Endometrial microvascular endothelial cells (primary cell): ENCODE results near the gene RCSD1. TPM values are rescaled to one million over a fixed set of nuclear protein-coding genes. Genes with fewer than 3 reads are reported as not detected.

Experiments
- in situ Hi-C: cut with HindIII; loops from 2 replicates; pipeline ENCODE4 v1.10.0; 2017; ENCODE audit warnings: low sequenced_read_pairs, low pct_unique_long_range_greater_than_20kb; ENCODE audit errors: inconsistent ontology term
- total RNA-seq: library from RNA; depleted of rRNA; stranded (reverse); fragments of >200 nt; gene quantifications from one replicate; pipeline ENCODE4 v1.2.3, GENCODE V29; 2015; ENCODE audit errors: inconsistent ontology term

Gene RCSD1
- total RNA-seq, 1 donor from 2014 or later: not detected

DNA sequence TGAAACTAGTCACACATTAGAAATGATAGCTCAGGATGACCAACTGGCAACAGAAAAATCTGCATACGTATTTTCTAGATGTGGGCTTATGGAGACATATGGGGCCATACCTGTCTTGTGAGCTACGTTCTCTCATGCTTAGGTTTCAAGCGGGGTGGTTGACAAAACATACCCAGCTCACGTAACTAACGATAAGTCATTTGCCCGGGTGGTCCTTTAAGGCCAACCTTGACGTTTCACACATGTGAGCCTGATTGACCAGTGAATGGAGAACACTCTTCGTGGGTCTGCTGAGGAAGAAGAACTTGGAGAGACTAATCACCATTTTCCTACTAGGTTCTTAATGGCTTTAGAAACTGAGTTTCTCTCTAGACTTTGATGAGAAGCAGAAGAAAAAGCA lies 13.5 kb upstream of the RCSD1 start:
- in situ Hi-C loops: no loop called here

DNA sequence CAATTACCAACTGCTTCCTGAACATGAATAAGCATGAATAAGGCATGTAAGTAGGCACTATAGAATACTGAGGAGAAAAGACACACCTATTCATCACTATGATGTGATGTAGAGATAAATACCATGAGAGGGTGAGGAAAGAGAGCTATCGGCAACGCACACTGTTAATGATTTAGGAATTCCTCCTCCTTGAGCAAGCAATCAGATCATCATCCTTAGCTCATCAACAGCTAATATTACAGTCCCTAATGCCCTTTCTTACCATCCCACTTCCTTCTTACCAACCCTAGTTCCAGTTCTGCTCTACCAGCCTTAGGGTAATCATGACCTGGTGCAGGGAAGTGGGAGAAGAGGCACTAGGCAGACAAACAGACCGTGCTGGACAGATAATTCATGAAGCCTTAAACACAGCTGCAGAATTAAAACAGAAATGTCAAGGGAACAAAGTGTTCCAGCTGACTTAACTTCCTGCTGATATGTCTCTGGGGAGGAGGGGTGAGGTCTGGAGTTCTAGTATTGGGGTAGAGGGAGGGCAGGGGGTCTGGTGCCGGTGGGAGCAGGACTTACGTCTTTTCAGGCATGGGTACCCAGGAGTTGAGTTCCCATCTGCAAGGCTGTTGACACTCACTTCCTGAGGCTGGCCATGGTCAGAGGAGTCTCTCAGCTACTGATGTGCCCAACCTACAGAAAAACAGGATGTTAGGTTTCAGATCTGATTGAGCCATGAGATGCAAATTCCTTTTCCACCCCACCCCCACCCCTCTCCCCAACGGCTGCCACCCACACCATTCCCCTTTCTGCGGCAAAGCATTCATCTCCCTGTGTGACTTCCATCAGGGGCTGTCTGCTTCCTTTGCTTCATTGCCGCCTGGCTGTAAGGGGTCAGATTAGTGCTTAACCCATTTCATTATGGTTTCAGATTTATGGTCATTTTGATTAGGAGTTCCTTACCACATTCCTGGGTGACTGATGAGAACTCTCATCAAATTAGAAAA lies 12.6 kb upstream of the RCSD1 start:
- in situ Hi-C loops: no loop called here

DNA sequence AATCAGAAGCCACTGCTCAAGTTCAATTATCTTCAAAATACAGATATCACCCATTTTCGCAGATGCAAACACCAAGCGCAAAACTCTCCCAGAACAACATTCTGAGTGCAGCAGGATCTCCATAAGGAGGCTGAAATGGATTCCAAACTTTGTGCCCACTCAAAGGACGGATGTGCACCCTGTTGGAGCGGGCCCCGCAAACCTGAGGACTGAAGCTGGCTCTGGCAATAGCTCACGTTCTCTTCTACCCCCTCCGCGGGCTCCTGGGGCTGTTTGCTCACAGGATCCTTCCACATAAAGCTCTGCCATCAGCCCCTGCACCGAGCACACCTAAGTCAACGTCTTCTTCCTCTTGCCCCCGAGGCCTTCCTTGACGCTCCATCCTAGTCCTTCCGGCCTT lies 11.7 kb upstream of the RCSD1 start:
- in situ Hi-C loops: no loop called here

DNA sequence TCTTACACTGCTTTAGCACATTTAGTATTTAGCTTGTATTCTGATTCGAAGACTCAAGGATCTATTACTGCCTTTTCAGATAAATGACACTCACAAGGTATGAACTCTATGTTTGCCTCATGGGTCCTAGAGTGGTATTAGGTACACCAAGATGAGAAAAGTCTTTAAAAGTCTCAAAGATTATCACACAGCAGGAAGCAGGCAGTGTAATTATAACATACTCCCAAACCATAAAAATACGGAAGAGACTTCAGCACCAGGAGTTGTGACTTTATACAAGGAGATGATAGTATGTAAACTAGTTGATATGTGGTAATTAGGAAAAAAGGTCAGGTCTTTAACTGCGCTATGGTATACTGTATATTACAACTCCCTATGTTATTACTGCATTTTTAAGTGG lies 11.2 kb upstream of the RCSD1 start:
- in situ Hi-C loops: no loop called here

DNA sequence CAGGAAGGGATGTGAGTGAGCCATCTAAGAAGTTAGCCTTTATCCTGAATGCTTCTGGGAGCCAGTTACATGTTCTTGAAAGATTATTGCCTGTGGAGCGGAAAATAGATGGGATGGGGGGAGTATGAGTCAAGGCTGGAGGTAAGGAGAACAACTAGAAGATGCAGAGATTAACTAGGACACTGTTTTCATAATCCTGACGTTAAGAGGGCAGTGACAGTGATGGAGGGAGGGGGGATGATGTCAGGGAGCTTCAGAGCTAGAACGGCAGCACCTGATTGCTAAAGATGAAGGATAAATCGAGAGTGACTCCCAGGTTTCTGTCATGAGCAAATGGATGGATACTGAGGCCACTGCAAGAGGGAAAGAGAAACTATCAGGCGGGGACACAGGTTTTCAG lies 10.0 kb upstream of the RCSD1 start:
- in situ Hi-C loops: no loop called here

DNA sequence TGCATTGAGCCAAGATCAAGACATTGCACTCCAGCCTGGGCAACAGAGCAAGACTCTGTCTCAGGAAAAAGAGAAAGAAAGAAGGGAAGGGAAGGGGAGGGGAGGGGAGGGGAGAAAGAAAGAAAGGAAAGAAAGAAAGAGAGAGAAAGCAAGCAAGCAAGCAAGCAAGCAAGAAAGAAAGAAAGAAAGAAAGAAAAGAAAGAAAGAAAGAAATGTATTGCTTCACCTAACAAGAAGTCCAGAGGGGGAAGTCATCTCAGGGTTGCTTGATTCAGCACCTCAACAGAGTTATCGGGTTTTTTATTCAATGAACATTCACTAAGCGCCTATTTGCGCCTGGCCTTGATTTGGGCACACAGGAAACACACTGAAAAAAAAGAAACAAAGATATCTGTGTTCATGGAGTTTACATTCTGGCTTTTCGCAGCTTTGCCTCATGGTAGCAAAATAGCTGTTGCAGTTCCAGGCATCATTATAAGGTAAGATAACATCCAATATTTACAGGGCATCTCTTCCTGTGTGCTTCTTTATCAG lies 8.2 kb upstream of the RCSD1 start:
- in situ Hi-C loops: no loop called here

DNA sequence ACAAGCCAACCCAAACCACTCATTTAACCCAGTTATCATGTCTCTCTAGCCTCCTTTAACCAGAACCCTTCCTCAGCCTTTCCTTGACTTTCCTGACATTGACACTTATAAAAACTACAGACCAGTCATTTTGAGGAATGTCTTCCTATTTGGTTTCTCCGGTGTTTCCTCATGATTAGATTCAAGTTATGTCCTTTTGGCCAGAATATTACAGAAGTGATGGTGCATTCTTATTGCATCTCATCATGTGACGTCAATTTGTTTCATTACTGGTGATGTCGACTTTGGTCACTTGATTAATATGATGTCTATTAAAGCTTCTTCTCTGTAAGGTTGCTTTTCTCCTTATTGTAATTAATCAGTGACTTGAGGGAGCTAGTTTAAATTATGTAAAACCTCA lies 6.1 kb upstream of the RCSD1 start:
- in situ Hi-C loops: no loop called here

DNA sequence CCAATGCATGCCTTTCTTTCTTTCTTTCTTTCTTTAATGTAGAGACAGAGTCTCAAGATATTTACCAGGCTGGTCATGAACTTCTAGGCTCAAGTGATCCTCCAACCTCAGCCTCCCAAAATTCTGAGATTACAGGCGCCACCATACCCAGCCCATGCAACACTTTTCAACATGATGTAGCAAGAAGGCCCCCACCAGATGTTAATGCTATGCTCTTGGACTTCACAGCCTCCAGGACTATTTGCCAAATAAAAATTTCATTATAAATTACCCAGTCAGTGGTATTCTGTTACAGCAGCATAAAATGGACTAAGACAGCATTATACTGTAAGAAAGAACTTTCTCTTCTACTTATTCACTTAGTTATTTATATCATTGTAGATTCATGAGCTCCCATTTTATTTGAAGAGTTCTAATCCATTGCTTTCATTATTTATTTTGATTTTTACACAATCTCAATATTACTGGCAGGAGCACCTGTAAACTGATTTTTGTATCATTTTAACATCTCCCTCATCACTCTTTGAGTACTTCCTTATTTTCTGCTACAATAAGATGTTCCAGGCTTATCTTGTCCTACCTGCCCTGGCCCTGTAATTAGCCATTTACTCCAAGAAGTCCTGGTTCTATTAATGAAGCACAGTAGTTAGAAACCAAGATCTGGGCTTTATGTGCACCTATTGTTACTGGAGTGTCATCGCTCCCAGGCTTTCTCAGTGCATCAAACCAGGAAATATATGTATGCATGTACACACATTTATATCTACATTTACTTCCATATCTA lies 4.8 kb upstream of the RCSD1 start:
- in situ Hi-C loops: no loop called here

DNA sequence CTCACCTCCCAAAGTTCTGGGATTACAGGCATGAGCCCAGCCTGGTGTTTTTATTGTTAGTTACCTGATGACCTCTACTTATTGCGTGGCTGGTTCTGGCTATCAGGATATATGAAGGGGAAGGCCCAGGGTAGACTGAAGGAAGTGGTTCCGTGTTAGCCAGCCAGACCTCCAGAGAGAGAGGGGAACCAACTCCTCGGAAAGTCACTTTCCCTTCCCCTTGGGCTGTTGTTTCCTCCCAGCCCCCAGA lies 2.5 kb upstream of the RCSD1 start:
- in situ Hi-C loops: no loop called here

DNA sequence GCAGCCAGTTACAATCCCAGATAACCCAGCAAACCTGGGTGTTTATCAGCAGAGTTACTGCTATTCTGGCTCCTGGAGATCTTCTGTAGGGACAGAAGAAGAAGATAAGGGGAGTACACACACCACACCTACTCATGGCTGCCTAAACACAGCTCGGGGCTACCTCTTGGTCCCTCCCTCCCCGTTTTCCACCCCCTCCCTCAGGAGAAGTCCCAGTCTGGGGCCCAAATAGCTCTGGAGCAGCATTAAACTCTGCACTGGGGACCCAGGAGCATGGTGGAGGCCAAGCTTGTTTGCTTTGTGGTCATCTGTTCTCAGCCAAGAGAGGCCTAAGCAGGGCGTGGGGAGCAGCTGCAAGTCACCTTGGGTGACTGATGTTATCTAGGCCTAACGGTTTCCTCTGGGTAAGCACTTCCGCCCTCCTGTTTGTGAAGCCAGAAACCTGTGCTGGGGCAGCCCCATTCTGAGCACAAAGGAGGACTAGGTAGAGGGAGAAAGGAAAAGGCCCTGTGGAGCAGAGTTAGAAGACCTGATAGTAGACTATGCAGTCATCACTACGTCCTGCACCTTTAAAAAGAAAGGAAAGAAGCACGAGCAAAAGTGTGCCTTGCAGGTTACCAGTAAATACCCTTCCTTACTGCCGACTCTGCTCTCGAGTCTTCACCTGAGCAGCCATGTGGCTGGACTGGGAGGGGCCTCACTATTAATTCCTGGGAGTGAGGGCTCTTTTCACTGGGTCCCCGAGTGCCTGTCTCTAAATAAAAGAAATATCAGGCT lies 2.0 kb upstream of the RCSD1 start:
- in situ Hi-C loops: no loop called here

DNA sequence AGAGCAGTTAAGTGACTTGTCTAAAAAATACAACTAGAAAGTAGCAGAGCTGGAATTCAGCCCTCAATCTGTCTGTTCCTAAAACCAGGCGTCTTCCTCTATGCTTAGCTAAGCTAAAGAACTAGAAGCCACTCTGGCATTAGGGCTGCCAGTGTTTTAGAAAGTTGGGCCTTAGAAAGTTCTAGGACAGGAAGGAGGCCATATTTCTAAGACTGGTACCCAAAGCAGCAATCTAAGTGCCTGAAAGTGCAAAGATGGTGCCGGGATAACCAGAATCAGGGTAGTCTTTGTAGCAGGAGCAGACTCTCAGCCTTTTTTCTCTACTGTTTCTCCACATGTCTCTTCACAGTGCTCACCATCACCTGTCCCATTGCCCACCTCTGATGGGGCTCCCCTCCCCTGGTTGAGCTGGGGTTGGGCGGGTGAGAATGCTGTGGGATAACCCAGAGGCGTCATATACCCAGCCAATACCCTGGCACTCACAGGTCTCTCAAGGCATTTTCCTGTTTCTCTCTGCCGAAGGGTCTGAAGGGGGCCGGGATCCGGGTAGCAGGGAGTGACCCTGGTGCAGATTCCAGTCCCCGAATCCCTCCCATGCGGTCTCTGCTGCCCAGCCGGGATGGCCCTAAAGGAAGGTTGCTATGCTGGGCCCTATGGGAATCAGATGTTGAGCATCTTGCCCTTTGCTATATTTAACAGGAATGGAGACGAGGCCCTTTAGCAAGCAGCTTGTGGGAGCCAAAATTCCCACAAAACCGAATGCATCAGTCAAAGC lies 1.1 kb upstream of the RCSD1 start:
- in situ Hi-C loops: no loop called here

DNA sequence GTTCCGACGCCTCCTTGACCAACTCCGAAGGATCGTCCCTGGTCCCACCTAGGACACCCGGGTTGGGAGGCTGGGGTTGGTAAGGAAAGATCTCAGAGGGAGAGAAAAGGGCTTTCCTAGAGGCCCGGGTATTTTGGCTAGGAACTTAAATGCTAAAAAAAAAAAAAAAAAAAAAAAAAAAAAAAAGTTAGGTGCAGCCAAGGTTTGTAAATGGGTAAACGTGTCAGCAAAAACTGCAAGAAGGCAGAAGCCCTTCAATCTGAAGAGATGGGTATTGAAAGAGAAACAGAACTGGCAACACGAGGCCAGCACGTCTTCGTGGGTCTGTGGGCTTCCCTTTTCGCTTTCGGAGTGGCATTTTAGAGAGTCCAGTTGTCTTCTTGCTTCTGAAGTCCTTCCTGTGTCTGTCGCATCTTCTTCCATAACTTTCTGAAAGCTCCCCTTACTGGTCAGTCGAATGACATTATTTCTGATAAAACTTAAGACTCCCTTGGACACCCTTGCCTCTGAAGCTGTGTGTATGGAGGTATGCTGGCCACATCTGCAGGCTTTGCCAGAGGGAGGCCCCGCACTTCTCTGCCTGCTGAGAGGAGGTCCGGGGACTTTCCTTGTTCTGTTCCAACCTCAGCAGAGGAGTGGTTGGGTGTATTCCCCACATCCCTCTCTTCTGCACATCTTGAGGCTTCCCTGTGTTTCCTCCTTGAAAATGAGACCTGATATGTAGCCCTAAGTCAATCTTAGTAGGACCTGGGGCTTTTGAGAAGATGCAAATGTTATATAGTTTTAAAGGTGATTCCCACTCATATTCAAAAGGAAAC lies 745 bp downstream of the RCSD1 start:
- in situ Hi-C loops: no loop called here

DNA sequence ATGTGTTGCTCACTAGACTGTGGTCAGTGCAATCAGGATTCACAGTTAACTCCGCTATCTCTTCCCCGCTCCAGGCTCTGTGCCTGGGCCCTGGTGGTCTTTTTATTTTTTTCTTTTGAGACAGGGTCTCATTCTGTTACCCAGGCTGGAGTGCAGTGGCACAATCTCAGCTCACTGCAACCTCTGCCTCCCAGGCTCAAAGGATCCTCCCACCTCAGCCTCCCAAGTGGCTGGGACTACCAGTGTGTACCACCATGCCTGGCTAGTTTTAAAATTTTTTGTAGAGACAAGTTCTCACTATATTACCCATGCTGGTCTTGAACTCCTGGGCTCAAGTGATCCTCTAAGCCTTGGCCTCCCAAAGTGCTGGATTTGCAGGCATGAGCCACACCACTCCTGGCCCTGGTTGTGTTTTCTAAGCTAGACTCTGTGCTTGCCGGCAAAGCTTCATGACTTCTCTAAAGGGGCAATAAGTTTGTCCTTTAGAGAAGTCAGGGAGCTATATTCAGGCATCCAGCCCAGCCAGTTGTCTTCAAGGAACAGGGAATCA lies 1.4 kb downstream of the RCSD1 start:
- in situ Hi-C loops: no loop called here

DNA sequence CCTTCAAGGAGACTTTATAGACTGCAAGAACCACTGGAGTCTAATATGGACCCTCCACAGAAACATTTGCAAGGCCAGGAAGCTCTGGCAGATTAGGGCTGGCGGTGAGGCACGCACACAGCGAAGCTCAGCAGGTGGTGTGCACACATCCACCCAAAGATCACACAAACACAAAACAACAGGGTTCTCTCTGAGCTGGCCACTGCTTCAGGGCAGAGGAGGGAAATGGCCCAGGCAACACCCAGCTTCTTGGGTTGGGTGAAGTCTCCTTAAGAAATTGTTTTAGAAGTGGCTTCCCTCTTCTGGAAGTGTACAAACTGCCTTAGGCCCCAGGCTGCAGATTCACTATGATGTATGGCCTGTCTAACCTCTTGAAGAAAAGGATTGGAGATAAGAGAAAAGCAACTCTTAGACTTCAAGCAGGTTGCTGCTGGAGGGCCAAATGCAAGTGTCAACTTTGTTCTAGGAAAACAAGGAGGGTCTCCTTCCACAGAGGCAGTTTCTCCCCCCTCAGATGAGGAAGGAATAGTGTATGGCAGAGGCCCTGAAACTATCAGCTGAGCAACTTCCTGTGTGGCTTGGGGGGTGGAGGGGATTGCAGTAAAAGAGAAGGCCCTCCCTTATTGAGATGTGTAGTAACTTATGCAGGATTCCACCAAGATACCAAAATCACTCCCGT lies 2.0 kb downstream of the RCSD1 start:
- in situ Hi-C loops: no loop called here

DNA sequence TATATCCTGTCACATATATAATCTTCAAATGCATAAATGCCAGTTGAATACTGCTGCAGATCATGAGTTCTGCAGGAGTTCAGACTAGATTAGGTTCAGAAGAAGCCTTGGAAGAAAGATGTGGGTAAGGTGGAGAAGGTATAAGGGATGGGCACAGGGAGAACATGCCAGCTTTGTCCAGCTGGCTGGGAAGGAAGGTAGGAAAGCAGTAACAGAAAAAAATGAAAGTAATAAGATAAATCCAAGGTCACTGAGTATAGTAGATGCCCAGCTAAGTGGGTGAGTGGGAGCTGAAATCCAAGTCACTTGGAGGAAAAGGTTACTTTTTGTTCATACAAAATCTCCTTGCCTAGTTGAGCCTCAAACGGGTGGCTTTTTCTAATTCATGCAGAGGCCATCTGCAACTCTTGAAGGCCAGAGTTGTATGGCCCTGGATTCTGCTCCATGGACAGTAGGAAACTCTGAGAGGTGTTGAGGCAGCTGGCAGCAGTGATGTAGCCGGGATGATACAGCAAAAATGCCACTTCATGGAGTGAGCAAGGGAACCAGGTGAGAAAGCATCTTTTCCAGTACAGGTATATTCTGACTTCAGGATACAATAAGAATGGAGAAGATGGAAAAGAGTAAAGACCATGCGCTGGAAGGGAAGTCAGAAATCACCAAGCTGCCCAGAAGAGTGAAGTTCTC lies 3.4 kb downstream of the RCSD1 start:
- in situ Hi-C loops: no loop called here

DNA sequence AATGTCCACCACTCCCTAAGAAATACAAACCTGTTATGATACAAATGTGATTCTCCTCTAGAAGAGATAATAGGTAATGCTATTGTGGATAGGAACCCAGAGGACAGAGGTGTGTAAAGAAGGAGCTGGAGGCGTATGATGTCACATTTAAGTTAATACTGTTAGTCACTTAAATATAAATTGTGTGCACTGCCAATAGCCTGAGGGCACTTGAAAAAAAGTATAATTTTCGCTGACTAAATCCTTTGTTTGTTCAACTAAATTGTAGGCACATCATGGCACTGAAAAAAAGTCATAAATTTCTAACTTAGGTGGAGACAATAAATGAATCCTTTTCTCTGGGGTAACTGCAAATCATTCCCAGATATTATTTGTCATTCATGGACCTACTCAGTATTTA lies 4.4 kb downstream of the RCSD1 start:
- in situ Hi-C loops: no loop called here
